Progenitor cell of endocrine pancreas (in vitro differentiated cells): Measurements from ENCODE around the gene FAU. TPM values are rescaled to one million over a fixed set of nuclear protein-coding genes. Genes with fewer than 3 reads are reported as not detected.

Experiments
- DNase-seq: peaks from one replicate; pipeline ENCODE4 v3.0.0; 2021; ENCODE audit warnings: low spot score; ENCODE audit not compliant: unreplicated experiment
- H3K27ac Mint-ChIP-seq: 2 replicates; pipeline ENCODE4 v1.8.0; 2021; ENCODE audit warnings: mild to moderate bottlenecking, moderate library complexity, mixed read lengths
- H3K27me3 Mint-ChIP-seq: 2 replicates; pipeline ENCODE4 v1.8.0; 2021; ENCODE audit warnings: mixed read lengths
- H3K36me3 Mint-ChIP-seq: 2 replicates; pipeline ENCODE4 v1.8.0; 2022; ENCODE audit warnings: mixed read lengths; ENCODE audit not compliant: insufficient read depth
- H3K4me1 Mint-ChIP-seq: 2 replicates; pipeline ENCODE4 v1.8.0; 2021; ENCODE audit warnings: low read depth, mixed read lengths
- H3K4me3 Mint-ChIP-seq: 2 replicates; pipeline ENCODE4 v1.8.0; 2021; ENCODE audit warnings: low read depth, mild to moderate bottlenecking, moderate library complexity, mixed read lengths
- H3K9me3 Mint-ChIP-seq: 2 replicates; pipeline ENCODE4 v1.8.0; 2021; ENCODE audit warnings: low read depth, mixed read lengths
- CTCF ChIP-seq: fragments of 200-600 bp; sonication (generic); IDR thresholded peaks from one replicate; pipeline ENCODE4 v1.5.0; 2021; ENCODE audit warnings: antibody characterized with exemption, mild to moderate bottlenecking; ENCODE audit not compliant: unreplicated experiment
- total RNA-seq: library from RNA; stranded (reverse); gene quantifications from 2 replicates; pipeline ENCODE4 v1.2.1, GENCODE V29; 2021

FAU gene
- total RNA-seq, 1 donor from 2014 or later = 607 TPM

- no peaks in the 10 kb centered on the region for H3K27me3 Mint-ChIP-seq
- no peak for TF ChIP-seq CTCF
- no peaks in the 10 kb centered on the region for H3K9me3 Mint-ChIP-seq
- peak overlapping the region; percentile 41 for H3K27ac Mint-ChIP-seq
- H3K36me3 Mint-ChIP-seq = peaks cover 4% of the 10 kb centered on the region
- peaks cover 20% of the 10 kb centered on the region for H3K4me1 Mint-ChIP-seq
- DNase-seq = no peak
- peak overlapping the region; percentile 98 for H3K4me3 Mint-ChIP-seq
These were observed 10.5 kb upstream of the FAU start for GRCh38 chr11:65132238-65132987.

- H3K27me3 Mint-ChIP-seq = no peaks in the 10 kb centered on the region
- no peaks in the 10 kb centered on the region for H3K9me3 Mint-ChIP-seq
- DNase-seq = no peak
- peaks cover 20% of the 10 kb centered on the region for H3K4me1 Mint-ChIP-seq
- no peak for TF ChIP-seq CTCF
- peaks cover 4% of the 10 kb centered on the region for H3K36me3 Mint-ChIP-seq
- H3K4me3 Mint-ChIP-seq = no peak overlapping the region
- no peak overlapping the region for H3K27ac Mint-ChIP-seq
These were observed 9.9 kb upstream of the FAU start for GRCh38 chr11:65131895-65132237.

GRCh38 chr11:65131417-65131776, 9.5 kb upstream of the FAU start:
- H3K4me3 Mint-ChIP-seq = no peak overlapping the region

GRCh38 chr11:65130631-65131416, 8.9 kb upstream of the FAU start:
- Mint-ChIP-seq H3K9me3 (no peaks in the 10 kb centered on the region), H3K36me3 (peaks cover 4% of the 10 kb centered on the region), H3K4me3 (no peak overlapping the region), H3K27me3 (no peaks in the 10 kb centered on the region), H3K27ac (no peak overlapping the region), H3K4me1 (peaks cover 16% of the 10 kb centered on the region)
- no peak for TF ChIP-seq CTCF
- no peak for DNase-seq

More at GRCh38 chr11:65131417-65131776, 9.5 kb upstream of the FAU start:
- DNase-seq = no peak
- TF ChIP-seq CTCF = no peak
- Mint-ChIP-seq H3K9me3 (no peaks in the 10 kb centered on the region), H3K27me3 (no peaks in the 10 kb centered on the region), H3K27ac (no peak overlapping the region), H3K36me3 (peaks cover 4% of the 10 kb centered on the region), H3K4me1 (peaks cover 20% of the 10 kb centered on the region)

- Mint-ChIP-seq H3K27me3 (no peaks in the 10 kb centered on the region), H3K36me3 (peaks cover 4% of the 10 kb centered on the region), H3K27ac (no peak overlapping the region), H3K9me3 (no peaks in the 10 kb centered on the region), H3K4me1 (peaks cover 11% of the 10 kb centered on the region), H3K4me3 (no peak overlapping the region)
- no peak for TF ChIP-seq CTCF
- no peak for DNase-seq
These were observed 7.9 kb upstream of the FAU start for GRCh38 chr11:65129649-65130441.
